GM12875 (cell line): Measurements from ENCODE around the gene COL4A3.

Source experiments
- H3K4me3 ChIP-seq: one replicate; pipeline ENCODE4 v1.5.1; 2011; ENCODE audit warnings: low read depth, low read length, control low read depth
- CTCF ChIP-seq: IDR thresholded peaks from 2 replicates; pipeline ENCODE4 v1.5.1; 2011; ENCODE audit warnings: low read depth, mild to moderate bottlenecking, control low read depth, inconsistent platforms, low read length, moderate library complexity, borderline replicate concordance; ENCODE audit not compliant: insufficient read depth

COL4A3 gene

DNA sequence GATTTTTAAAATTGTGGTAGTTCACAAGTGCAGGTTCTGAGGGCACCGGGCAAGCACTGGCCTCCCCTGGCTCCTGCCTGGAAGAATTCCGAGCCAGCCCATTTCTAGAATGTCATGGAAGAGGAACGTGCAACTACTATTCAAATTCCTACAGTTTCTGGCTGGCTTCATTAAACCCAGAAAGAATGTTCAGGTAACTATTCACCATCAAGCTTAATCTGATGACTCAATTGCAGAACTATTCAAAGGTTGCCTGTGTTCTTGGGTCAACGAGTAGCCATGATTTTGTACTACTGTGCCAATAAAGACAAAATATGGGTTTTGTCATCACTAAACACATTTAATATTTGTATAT is 146.3 kb downstream of the COL4A3 start:
- H3K4me3 ChIP-seq, result no peak overlapping the region
- TF ChIP-seq CTCF, result no peak

DNA sequence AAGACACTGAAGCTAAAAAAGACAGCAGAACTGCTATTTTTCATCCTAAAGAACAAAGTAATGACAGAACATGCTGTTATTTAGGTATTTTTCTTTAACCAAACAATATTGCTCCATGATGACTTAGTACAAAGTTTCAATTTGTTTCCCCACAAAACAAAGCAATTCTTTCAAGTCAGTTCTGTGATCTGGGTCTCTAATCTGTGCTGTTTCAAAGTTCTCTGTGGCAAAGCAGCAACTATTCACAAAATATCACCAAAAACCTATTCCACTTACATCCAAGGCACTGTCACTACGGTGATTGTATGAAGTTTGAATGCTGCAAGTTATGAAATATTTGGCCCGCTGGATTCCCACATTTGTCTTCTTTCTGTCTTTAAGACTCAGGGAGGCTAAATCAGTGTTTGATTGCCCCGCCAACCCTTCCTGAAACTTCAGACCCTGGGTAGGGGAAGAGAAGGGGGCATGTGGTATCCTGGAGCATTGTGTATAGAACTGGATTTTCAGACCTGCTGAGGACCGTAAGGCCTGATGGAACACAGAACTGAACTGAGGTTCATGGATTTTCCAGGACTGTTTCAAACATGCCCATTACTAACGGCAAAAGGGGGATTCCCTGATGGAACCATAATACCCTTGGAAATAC is 147.6 kb downstream of the COL4A3 start:
- no peak overlapping the region for H3K4me3 ChIP-seq
- no peak for TF ChIP-seq CTCF

- TF ChIP-seq CTCF, result no peak
- no peak overlapping the region for H3K4me3 ChIP-seq
These were observed 148.2 kb downstream of the COL4A3 start for GRCh38 chr2:227312579-227312978.

DNA sequence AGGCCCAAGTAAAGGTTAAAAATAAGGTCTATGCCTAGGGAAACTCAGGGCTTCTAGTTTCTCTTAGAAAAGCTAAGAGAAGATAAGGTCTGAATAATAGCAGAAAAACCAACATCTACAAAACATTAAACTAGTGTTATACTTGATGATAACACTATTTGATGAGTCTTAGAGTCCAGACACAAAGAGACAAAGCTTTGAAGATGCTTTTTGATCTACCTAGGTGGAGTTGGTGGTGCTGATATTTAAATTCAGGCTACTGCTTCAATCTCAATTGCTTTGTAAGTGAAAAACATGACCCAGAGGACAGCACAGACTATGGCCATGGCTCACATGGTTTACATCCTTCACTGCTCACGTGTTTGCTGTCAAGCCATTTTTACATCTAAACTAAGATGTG is 148.9 kb downstream of the COL4A3 start:
- no peak for TF ChIP-seq CTCF
- H3K4me3 ChIP-seq, result no peak overlapping the region

DNA sequence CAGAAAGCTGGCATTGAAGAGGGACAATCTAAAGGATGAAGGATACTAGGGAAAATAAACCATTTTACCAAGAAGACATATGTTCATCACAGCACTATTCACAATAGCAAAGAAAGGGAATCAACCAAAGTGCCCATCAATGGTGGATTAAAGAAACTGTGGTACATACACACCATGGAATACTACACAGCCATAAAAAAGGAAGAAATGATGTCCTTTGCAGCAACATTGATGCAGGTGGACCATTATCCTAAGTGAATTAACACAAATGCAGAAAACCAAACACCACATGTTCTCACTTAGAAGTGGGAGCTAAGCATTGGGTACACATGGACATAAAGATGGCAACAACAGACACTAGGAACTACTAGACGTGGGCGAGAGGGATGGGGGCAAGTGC is 153.4 kb downstream of the COL4A3 start:
- no peak overlapping the region for H3K4me3 ChIP-seq
- no peak for TF ChIP-seq CTCF

GRCh38 chr2:227320305-227321094 is 156.1 kb downstream of the COL4A3 start:
- H3K4me3 ChIP-seq, result no peak overlapping the region
- TF ChIP-seq CTCF, result no peak
